HG03432 (cell line): ENCODE data around the gene CAMK1.

Experiments used
- ATAC-seq: cut with Tn5 transposase; IDR thresholded peaks from one replicate; pipeline ENCODE4 v1.9.1; 2021; ENCODE audit warnings: mild to moderate bottlenecking, moderate library complexity; ENCODE audit not compliant: unreplicated experiment

The CAMK1 gene

GRCh38 chr3:9769426-9770275 is at the start of gene CAMK1:
CAMK1 (minus strand) TSS chr3:9769947; CDS start chr3:9767749, 2,198 bp downstream.
- peak; percentile 75 for ATAC-seq

DNA sequence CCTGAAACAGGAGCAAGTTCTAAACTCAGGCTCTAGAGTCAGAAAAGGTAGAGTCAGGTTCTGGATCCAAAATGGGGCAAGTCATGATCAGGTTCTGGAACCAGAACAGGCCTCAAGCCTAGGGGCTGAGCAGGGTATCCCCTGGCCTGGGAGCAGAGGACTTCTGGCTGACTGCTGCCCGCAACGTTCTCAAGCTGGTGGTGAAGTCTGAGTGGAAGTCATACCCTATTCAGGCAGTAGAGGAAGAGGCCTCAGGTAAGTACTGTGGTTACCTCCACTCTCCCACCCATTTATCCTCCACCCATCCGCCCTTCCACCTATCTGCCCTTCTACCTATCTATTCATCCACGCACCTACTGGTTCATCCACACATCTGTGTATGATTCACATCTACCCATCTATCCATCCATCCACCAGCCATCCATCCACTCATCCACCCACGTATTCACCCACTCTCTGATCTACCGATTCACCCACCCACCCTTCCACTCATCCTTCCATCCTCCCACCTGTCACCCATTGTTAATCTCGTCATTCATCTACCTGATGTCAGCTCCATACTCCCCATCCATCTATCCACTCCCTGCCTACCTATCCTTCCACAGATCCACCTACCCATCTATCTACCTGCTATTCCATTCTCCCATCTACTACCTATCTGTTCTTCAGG is 49.1 kb upstream of the CAMK1 start:
- ATAC-seq = no peak

GRCh38 chr3:9817436-9817835 is 47.7 kb upstream of the CAMK1 start:
- ATAC-seq = no peak

- ATAC-seq = no peak
These were observed 46.2 kb upstream of the CAMK1 start for GRCh38 chr3:9815986-9816385.

- no peak for ATAC-seq
These were observed 43.2 kb upstream of the CAMK1 start for GRCh38 chr3:9812870-9813483.

DNA sequence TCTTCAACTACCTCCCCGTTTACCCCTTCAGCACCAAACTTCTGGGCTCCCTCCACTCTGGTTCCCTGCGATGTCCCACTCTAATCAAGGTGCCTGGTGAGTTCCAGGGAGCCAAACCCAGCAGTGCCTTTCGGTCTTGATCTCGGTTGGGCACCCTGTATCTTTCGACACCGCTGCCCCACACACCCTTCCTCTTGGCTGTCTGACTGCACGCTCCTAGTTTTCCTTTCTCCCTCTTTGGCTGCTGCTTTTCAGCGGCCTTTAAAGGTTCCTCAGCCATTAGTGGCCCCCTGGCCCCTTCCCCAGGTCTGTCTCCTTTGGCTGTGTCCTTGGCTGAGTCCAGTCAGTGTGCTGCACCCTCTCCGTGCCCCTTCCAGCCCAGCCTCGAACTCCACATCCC is 41.1 kb upstream of the CAMK1 start:
- ATAC-seq = no peak

GRCh38 chr3:9810433-9810770 is 40.7 kb upstream of the CAMK1 start:
- ATAC-seq = no peak

GRCh38 chr3:9809615-9810432 is 40.1 kb upstream of the CAMK1 start, which contains the start of gene TTLL3:
TTLL3 (plus strand) TSS chr3:9810262; CDS start chr3:9810662, 400 bp downstream.
- peak; percentile 52 for ATAC-seq

- ATAC-seq = no peak
These were observed 39.5 kb upstream of the CAMK1 start for GRCh38 chr3:9809239-9809614.

- ATAC-seq = peak; percentile 57
These were observed 38.7 kb upstream of the CAMK1 start for GRCh38 chr3:9808345-9809037.

DNA sequence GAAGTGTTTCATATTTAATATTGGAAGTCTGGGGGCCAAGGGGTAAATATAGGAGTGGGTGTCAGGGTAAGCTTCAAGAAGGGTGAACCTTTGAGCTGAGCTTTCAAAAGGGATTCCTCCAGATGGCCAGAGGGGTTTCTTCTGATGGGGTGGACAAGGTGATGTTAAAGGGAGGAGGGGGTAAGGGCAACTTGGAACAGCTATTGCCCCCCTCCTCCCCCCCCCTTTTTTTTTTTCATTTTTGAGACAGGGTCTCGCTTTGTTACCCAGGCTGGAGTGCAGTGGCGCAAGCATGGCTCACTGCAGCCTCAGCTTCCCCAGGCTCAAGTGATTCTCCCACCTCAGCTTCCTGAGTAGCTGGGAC is 38.2 kb upstream of the CAMK1 start:
- ATAC-seq = no peak

DNA sequence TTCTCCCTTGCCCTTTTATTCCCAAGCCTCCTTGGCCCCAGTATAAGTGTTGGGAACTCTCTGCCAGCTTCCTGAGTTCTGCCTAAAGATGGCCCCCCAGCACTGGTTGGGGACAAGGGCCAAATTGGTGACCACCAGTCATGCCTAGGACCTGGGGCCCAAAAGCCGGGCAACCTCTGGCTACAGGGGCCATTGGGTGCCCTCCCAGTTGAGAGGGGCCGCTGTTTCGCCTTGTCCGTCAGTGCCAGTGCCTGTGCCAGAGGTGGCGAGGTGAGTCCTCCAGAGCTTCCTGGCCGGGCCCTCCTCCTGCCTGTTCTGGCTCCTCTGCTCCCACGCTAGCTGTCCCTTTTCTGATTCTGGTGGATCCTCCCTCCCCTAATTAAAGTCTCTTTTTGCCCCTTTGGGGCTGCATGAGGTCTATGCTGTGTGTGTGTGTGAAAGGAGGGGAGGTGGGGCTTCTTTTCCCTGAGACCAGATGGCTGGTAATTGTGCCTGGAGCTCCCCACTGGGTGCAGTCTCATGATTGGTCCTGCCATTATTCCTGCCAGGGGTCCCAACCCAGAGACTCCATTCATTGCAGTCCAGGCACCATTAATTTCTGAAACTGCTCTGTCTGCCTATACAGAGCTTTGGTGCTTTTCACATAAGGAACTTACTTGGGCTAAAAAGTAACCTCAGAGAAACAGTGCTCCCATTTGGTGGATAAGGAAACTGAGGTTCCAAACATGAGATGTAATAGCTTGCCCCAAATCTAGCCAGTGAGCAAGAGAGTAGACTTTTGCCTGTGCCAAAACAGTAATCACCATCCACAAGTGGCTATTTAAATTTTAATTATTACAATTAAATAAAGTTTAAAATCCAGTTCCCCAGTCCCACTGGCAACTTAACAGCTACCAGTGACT is 37.2 kb upstream of the CAMK1 start:
- ATAC-seq = no peak

DNA sequence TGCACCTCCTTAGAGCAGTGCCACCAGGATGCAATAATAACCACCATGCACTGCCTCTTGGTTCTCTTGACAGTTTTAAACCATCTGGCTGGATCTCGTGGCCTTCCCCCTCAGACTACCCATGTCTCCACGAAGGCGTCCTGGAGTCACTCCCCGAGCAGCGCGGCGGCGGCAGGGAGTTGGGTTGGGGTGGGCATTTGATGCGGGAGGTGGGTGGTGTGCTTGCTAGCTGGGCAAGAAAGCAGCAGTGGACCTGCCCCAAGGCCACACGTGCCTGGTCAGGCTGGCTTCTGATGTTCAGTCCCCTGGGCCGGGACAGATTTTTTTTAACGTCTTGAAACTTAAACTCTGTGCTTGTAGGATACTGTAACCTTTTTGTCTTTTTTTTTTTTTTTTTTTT is 36.4 kb upstream of the CAMK1 start:
- no peak for ATAC-seq

GRCh38 chr3:9804996-9805395 is 35.2 kb upstream of the CAMK1 start:
- ATAC-seq = no peak

- no peak for ATAC-seq
These were observed 33.7 kb upstream of the CAMK1 start for GRCh38 chr3:9803494-9803893.

GRCh38 chr3:9800529-9800928 is 30.8 kb upstream of the CAMK1 start:
- ATAC-seq = no peak

GRCh38 chr3:9797196-9797945 is 27.6 kb upstream of the CAMK1 start:
- ATAC-seq = no peak

GRCh38 chr3:9795207-9795606 is 25.5 kb upstream of the CAMK1 start:
- ATAC-seq = no peak

DNA sequence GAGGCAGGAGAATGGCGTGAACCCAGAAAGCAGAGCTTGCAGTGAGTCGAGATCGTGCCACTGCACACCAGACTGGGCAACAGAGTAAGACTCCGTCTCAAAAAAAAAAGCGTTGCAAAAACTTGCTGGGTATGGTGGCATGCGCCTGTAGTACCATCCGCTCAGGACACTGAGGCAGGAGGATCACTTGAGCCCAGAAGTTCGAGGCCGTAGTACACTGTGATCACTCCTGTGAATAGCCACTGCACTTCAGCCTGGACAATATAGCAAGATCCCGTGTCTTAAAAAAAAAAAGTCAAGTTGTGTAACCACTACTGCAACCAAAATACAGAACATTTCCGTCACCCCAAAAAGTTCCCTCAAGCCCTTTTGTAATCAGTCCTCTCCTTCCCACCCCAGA is 24.7 kb upstream of the CAMK1 start:
- ATAC-seq = no peak
